Measurements from ENCODE around the gene SFMBT1. TPM values are rescaled to one million over a fixed set of nuclear protein-coding genes. Genes with fewer than 3 reads are reported as not detected.
A peak's percentile ranks its signal among the peaks of the same experiment; 100 is the strongest.

Gene SFMBT1
- total RNA-seq, 1 donor from 2014 or later, result 4.4 TPM

GRCh38 chr3:52998771-52999513 is 46.9 kb downstream of the SFMBT1 start:
- DNase-seq (ENCODE audit: low read depth, low spot score), result no peak

GRCh38 chr3:52990637-52991036 is 55.2 kb downstream of the SFMBT1 start:
- no peak for DNase-seq (ENCODE audit: low read depth, low spot score)

GRCh38 chr3:52986938-52987337 is 58.9 kb downstream of the SFMBT1 start:
- DNase-seq (ENCODE audit: low read depth, low spot score), result peak; percentile 1

DNA sequence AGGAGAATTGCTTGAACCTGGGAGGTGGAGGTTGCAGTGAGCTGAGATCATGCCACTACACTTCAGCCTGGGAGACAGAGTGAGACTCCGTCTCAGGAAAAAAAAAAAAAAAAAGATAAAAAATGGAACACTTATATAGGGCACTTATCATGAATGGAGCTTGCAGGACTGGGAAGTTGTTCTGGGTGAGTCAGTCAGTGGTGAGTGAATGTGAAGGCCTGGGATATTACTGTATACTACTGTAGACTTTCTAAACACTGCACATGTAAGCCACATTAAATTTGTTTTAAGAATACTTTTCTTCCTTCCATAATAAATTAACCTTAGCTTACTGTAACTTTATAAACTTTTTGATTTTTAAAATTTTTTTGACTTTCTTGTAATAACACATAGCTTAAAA is 59.8 kb downstream of the SFMBT1 start:
- DNase-seq (ENCODE audit: low read depth, low spot score), result no peak

- no peak for DNase-seq (ENCODE audit: low read depth, low spot score)
Observed at GRCh38 chr3:52983828-52984227, 62.0 kb downstream of the SFMBT1 start.

DNA sequence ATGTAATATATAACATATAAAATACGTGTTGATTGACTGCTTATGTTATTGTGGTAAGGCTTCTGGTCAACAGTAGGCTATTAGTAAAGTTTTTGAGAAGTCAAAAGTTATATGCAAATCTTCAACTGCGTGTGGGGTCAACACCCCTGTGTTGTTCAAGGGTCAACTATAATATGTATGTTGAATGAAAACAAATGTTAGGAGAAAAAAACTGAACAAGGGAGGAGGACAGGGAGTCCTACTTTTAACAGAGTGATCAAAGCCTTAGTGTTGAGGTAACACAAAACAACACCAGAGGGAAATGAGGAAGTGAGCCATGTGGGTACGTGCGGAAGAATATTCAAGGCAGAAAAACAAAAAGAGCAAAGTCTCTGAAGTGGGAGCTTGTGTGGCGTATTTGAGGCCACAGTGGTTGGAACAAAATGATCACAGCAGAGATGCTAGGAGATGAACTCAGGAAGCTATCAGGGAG is 62.5 kb downstream of the SFMBT1 start:
- no peak for DNase-seq (ENCODE audit: low read depth, low spot score)

- no peak for DNase-seq (ENCODE audit: low read depth, low spot score)
Observed at GRCh38 chr3:52982839-52983238, 63.0 kb downstream of the SFMBT1 start.

GRCh38 chr3:52979190-52979983 is 66.5 kb downstream of the SFMBT1 start:
- no peak for DNase-seq (ENCODE audit: low read depth, low spot score)

- no peak for DNase-seq (ENCODE audit: low read depth, low spot score)
Observed at GRCh38 chr3:52978109-52978754, 67.6 kb downstream of the SFMBT1 start.

GRCh38 chr3:52973806-52974205 is 72.1 kb downstream of the SFMBT1 start:
- DNase-seq (ENCODE audit: low read depth, low spot score), result no peak

- DNase-seq (ENCODE audit: low read depth, low spot score), result no peak
Observed at GRCh38 chr3:52971895-52972294, 74.0 kb downstream of the SFMBT1 start.

DNA sequence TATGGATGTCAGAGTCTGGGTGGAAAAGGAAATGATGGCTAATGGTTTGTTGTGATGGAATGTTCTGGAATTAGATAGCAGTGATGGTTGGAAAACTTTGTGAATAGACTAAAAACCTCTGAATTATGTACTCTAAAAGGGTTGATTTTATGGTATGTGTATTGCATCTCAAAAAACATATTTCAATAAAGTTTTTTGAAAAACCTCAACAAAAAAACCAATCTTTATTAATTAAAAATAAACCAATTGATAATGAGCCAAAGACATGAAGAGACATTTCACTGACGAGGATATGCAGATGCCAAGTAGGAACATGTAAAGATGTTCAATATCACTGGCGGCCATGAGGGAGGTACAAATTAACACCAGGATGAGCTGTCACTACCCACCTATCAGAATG is 78.5 kb downstream of the SFMBT1 start:
- no peak for DNase-seq (ENCODE audit: low read depth, low spot score)

DNA sequence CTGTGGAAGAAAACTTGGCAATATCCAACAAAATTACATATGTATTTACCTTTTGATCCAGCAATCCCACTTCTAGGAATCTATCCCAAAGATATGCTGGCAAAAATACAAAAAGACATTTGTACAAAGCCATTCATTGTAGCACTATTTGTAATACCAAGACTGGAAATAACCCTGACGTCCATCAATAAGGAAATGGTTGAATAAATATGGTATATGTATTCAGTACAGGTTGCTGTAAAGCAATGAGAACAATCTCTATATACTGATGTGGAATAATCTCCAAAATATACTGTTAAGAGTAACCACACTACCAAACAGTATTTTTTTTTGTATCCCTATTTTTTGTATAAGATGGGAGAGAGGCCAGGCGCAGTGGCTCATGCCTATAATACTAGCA is 83.7 kb downstream of the SFMBT1 start:
- DNase-seq (ENCODE audit: low read depth, low spot score), result no peak

- DNase-seq (ENCODE audit: low read depth, low spot score), result no peak
Observed at GRCh38 chr3:52959773-52960172, 86.1 kb downstream of the SFMBT1 start.

DNA sequence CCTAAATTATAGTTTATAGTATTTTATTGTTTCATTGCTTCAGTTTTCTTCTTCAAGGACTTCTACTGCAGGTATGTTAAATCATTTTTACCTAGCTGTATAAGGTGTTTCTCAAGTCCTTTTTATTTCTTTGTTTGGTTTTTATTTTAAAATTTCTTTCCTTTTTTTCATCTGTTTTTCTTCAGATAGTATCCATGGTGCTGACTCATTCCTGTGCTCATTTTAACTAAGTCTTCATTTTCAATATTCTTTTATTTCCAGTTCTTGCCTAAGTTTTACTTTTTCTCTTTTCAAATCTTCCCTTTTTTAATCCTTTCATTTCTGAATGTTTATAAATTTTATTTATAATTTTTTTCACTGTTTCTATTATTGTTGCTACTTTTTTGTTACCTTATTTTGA is 106.3 kb downstream of the SFMBT1 start:
- no peak for DNase-seq (ENCODE audit: low read depth, low spot score)

DNA sequence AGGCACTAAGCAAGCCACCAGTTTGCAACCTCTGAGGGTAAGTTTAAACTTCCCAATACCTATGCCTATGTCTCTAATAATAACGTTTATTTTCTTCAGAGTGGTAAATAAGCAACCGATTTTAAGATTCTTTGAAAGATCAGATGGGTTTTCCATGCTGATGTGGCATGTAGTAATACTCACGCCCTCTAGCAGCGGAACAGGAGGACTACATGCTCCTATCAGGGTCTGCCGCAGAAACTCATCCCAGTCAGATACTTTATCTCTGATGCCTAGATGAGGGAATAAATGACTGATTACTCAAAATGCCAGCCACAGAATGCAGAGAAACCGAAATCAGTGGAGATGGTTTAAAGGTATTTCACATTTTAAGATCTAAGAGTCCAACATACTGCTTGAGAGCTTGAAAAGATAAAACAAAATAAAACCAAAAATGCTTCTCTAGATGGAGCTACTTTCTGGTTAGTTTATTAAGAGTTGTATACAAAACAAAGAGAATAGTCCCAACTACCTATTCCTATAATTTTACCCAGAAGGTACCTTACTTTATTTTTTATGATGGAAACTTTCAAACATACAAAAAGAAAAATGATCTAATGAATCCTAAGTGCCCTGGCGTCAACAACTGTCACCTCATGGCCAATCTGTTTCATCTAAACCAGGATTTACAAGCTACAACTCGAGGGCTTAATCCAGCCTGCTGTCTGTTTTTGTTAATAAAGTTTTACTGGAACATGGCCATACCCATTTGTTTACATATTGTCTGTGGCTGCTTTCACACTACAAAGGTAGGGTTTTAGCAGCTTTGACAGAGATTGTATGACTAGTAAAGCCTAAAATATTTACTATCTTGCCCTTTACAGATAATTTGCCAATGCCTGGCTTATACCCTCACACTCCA is 111.0 kb downstream of the SFMBT1 start:
- peak; percentile 10 for DNase-seq (ENCODE audit: low read depth, low spot score)

GRCh38 chr3:52931889-52932288 is 114.0 kb downstream of the SFMBT1 start:
- no peak for DNase-seq (ENCODE audit: low read depth, low spot score)

DNA sequence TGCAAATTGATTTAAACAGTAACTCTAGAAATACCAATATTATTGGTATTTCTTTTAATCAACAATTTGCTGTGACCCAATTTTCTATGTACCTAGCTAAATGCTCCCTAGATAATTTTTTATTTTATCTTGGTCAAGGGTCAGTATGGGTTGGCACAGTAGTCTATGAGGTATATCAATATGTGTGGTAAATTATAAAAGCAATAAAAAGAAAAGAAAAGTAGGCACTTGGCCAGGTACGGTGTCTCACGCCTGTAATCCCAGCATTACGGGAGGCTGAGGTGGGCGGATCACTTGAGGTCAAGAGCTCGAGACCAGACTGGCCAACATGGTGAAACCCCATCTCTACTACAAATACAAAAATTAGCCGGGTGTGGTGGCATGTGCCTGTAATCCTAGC is 114.5 kb downstream of the SFMBT1 start:
- DNase-seq (ENCODE audit: low read depth, low spot score), result no peak

DNA sequence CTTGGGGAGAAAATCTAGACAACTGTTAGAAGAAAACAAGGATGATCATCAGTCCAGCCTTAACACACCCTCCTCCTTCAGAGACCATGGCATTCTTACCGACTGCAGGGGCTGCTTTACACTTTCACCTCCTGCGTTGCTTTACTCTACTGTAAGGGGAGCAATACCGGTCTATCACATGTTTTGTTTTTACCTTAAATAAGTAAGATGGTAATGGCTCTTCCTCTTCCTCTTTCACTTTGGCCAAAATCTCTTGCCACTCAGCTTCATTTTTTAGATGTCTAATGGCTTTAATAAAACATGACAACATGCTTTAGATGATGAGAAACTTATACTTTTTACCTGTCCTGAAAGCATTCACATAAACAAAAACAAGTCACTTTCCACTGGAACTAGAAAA is 115.1 kb downstream of the SFMBT1 start:
- no peak for DNase-seq (ENCODE audit: low read depth, low spot score)

GRCh38 chr3:52926554-52926953 is 119.3 kb downstream of the SFMBT1 start:
- DNase-seq (ENCODE audit: low read depth, low spot score), result no peak
